Ureter (tissue), 1 donor: ENCODE measurements around the gene MARCHF9. TPM values are rescaled to one million over a fixed set of nuclear protein-coding genes. Genes with fewer than 3 reads are reported as not detected.

ENCODE experiments used
- DNase-seq: peaks from one replicate; pipeline ENCODE4 v3.0.0-alpha.2; 2020; ENCODE audit warnings: low spot score
- total RNA-seq: library from RNA; stranded (reverse); gene quantifications from one replicate; pipeline ENCODE4 v1.2.4, GENCODE V29; 2023
- donor health status: DM: yes; HTN: yes; CAD: no.

Gene MARCHF9
- total RNA-seq, 1 donor from 2014 or later = 12.1 TPM

DNA sequence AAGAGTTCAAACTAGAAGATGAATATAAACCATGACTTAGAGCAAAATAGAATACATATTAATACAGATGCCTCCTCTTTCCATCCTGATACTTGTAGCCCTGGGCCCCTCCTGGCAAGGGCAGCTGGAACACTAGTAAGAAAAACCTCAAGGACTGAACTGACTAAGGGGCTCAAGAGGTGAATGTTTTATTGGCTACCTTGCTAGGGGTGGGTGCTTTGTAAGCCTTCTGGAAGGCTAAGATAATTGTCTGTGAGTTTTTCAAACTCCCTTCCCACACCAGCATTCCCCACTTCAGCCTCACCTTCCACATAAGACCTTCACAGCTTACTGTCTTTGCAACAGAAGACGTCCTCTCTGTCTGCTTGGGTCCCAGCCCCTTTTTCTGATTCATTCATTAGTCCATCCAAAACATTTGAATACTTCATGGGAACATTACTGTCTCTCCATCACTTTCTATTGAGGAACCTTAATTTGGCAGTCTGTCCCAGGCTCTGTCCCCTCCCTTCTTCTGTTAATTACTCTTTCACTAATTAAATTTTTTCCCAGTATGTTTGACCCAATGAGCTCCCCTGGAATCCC is 1.1 kb upstream of the MARCHF9 start:
- DNase-seq = no peak

DNA sequence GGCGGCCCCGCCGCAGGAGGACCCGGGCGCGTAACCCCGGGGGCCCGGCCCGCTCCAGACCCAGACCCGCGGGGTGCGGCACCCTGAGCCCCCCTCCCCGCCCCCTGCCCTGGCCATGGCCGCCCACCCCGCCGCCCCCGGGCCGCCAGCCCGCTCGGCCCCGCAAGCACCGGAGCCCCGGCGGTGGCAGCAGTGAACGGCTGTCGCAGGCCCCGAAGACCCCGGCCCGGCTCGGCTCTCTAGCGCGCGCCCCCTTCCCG is 221 bp downstream of the MARCHF9 start:
- no peak for DNase-seq

DNA sequence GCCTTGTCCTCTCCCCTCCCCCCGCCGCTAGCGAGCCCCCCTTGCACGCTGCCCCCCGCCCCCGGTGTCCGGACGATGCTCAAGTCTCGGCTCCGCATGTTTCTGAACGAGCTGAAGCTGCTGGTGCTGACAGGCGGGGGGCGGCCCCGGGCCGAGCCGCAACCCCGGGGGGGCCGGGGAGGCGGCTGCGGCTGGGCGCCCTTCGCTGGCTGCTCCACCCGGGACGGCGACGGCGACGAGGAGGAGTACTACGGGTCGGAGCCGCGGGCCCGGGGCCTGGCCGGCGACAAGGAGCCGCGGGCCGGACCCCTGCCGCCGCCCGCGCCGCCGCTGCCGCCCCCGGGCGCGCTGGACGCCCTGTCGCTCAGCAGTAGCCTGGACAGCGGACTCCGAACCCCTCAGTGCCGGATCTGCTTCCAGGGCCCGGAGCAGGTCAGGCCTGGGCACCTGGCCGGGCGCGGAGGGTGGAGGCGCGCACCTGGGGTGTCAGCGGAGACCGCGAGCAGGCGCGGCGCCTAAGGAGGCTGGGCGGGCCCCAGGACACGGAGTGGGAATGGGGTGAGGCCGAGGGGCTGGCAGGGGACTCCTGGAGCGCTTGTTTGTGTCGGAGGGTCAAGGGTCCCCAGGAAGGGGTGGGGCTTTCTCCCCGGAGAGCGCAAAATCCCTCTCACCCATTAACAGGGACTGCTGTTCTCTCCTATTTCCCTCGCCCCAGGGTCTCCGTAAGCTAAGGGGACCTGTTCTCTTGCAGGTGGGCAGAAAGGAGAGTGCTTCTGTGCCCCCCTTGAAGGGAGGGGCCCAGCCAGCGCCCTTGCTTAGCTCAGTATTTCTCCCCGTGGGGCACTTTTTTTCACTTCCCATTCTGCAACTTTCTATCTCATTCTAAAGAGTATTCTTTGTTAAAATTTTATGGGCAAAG is 810 bp downstream of the MARCHF9 start:
- no peak for DNase-seq

DNA sequence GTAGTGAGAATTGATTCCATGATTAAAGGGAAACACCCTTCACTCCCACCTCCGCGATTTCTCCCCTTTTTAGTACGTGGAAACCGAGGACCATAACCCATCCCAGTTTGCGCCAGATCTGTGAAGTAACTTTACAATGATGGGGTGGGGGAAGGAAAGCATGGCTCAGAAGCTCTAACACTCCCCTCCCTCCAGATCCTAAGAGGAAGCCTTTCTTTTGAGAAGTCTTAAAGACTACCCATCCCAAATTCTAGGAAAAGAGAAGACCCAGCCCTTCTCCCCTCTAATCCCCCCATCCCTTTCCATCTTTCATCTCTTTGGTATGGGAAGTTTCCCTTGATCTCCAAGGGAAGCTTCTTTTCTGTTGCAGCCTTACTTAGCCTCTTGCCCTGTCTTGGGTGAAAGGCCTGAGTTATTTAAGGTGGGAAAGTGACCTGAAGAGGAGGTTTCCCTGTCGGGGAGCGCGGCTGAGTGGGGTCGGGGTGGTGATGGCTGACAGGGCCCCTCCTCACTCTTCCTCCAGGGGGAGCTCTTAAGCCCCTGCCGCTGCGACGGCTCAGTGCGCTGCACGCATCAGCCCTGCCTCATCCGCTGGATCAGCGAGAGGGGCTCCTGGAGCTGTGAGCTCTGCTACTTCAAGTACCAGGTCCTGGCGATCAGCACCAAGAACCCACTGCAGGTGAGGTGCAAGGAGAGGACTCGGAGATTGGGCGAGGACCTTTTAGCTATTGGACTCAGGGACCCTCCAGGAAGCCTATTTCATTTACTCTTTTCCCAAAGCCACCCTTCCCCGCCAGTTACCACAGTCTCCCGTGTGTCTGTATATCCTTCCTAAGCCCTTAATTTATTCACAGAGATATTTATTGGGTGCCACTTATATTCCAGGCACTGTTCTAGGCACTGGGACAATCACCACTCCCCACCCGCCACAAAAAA is 1.8 kb downstream of the MARCHF9 start:
- DNase-seq = no peak

DNA sequence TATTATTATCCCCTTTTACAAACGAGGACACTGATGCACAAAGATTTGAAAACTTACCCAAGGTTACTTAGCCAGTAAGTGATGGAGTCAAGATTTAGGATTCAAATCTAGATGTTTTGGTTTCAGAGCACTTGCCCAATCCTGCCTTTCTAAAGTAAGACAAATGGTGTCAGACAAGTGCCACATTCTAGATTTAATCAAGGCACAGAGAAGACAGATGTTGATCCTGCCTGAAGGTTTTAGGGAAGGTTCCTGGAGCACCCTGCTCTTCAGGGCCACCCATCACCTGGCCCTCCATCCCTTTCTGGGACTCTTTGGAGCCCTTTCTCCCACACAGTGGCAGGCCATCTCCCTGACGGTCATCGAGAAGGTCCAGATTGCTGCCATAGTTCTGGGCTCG is 2.9 kb downstream of the MARCHF9 start:
- no peak for DNase-seq

DNA sequence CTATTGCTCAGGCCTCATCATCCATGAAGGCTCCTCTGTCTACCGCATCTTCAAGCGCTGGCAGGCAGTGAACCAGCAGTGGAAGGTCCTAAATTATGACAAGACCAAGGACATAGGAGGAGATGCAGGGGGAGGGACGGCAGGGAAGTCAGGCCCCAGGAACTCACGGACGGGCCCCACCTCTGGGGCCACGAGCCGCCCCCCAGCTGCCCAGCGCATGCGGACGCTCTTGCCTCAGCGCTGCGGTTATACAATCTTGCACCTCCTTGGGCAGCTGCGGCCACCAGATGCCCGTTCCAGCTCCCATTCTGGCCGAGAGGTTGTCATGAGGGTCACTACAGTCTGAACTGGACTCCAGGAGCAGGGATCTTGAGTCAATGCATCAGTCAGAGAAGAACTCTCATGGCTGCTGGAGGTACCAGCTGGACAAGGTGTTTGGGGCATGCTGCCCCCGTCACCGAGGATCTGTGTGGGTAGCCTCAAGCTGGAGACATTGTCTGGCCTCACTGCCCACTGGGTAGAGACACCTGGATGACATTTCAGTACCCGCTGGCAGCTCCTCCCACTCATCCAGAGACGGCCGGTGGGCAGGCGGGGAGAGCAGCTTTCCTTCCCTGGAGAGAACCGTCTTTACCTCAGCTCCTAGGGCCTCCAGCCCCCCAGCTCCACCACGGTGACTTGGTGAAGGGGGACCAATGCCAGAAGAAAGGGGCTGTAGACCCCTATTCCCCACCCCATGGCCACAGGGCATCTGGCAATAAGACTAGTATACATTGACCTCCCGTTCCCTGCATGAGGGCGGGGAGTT is 3.9 kb downstream of the MARCHF9 start:
- no peak for DNase-seq

DNA sequence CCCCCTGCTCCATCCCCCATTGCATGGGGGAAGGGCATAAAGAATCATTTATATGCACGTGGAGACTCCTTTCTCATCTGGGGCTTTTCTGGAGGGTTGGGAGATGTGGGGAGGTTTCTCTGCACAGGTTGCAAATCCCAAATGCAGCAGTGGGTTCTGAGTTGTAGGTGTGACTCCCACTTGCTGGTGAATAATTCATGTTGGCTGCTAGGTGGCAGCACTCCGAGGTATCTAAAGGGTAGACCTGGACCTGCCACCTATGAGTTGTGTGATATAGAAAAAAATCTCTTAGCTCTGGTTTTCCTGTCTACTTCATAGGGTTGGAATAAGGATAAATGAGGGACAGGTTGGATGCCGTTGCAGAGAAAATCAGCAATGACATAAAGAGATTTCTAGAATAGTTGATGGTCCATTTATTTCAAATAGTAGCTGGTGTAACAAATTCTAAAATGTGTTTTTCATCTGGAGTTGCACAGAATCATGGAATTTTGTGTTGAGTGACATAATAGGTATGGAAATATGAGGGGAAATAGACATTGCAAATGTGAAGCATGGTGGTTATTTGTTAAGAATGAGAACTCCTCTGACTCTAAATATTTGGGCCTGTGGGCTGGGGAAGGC is 4.6 kb downstream of the MARCHF9 start:
- DNase-seq = no peak

DNA sequence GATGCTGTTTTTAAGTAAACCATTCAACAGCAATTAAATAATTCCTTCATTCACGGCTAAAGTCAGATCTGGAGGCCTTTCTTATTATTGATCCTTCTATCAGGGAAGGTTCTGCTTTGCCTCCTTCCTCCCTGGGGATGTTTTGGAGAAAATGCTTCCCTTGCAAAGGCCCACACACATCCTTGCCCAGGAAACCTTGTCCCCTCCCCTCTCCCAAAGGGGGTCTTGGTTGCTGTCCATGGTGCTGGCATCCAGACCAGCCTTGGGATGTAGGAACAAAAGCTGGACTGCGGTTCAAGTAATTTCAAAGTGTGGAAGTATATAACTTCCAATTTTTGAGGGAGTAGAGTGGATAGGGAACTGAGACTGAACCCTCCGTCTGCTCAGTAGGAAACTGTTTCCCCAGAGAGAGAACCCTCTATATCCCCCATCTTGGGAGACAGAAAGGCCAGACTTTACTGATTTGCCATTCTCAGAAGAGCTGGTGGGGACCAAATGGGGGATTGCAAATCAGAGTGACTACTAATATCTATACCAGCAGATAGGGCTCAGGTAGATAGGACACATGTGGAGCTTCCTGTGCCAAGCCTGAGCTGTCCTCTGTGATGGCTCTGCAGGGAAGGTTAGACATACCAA is 5.6 kb downstream of the MARCHF9 start:
- DNase-seq = no peak

DNA sequence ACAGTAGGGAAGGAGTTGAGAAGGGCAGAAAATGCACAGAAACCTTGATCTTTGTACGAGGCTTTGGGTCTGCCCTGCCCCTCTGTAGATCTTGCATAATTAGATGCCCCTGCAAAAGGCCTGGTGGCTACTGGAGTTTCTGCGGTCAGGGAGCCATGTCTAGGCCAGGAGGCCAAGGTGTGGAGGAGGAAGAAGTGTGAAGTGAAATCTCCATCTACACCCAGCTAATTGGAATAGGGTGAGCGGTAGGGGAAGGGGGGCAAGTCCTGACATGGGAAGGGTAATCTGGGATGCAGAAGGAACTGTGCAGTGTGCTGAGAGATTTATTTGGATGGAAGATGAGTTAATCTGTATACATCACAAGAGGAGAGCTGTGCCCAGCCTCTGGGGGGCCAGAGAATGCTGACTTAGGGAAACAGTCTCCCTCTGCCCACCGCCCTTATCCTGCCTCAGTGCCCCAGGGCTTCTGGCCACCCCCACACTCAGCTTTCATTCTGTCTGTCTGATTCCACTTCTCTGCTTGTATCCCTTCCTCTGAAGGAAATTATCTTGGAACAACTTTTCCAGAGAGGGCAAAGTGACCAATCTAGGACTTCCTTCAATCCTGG is 6.6 kb downstream of the MARCHF9 start:
- no peak for DNase-seq

DNA sequence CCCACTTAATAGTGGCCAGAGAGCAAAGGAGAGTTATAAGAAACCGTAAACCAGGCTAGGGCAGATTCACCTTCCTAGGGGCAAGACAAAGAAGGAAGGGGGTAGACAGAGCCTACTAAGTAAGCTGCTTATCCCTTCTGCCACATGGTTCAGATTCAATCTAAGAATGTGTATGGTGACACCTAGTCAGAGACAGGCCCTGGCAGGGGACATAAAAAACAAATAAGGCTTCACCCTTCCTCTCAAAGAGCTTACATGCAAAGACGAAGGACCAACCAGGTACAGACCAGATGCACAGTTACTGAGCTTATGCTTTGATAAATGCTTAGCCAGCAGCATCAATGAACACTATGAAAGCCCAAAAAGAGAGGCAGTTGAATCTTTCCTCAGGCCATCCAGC is 7.6 kb downstream of the MARCHF9 start:
- no peak for DNase-seq

DNA sequence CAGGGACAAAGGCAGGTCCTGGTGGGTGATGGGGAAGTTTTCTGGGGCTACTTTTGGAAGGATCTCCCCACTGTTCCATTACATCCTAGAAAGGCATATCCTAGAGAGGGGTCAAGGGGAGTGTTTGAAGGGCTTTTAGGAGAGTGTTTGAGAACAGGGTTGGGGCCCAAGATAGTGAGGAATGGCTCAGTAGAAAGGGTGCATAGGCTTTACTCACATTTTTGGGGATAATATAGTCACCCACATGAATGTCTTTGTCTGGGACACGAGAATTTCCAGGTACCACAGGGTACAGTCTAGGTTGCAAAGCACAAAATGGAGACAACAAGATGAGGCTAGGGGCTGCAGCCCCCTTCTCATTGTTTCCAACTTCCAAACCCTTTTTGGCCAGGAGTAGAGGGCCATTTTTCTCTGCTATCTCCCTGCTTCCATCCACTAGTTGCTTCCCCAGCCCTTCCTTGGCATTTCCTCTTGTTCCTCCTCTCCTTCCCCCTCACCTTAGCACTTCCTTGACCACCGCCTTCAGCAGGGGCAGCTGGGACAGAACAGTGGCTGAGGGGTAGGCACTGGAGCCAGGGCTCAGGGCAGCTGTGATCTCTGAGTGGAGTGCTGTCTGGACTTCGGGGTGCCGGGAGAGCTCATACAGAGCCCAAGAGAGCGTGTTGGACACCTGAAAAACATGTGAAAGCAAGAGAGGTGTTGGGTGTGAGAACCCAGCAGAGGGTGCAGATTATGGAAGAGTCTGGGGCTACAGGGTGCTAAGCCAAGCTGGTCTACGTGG is 9.2 kb downstream of the MARCHF9 start:
- DNase-seq = no peak

DNA sequence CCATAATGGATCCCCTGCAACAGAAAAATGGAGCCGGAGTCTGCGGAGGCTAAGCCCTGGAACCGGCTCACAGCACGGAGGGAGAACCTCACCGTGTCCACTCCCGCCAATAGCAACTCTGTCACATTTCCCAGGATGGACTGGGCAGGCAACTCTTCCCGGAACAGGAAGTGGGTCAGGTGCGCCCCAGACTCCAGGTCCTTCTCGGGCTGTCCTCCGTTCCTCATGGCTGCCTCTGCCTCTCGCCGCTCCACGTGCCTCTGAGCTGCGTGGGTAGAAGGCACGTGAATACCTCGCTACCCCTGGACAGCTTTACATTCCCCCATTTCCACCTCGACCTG is 9.7 kb downstream of the MARCHF9 start:
- DNase-seq = no peak

DNA sequence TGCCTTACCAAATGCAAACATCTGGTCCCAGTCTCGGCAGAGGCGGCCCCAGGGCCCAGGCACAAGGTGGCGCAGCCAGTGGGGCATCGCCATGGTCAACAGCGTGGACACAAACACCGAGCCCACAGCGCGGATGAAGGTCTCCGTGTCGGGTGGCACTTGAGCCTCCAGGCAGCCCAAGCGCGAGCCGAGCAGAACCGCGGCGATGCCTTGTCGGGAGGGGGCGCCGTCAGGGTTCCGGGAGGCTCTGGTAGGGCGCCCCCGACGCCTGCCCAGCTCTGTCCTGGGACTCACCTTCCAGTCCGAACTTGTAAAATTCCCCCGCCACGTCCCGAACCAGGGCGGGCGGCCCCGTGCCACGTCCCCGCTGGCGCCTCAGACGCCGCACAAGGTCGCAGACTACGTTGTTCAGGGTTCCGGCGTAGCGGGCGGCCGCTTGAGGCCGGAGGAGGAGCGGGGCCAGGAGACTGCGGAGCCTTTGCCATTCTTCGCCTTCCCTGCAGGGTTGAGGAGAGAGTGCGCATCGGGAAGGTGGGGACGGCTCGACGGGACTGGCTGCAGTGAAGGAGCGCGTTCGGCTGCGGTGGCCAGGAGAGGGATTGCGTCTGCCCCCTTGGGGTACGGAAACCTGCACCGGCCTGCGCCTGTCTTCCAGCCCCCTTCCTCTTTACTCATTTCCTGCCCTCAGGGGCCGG is 10.2 kb downstream of the MARCHF9 start:
- no peak for DNase-seq

DNA sequence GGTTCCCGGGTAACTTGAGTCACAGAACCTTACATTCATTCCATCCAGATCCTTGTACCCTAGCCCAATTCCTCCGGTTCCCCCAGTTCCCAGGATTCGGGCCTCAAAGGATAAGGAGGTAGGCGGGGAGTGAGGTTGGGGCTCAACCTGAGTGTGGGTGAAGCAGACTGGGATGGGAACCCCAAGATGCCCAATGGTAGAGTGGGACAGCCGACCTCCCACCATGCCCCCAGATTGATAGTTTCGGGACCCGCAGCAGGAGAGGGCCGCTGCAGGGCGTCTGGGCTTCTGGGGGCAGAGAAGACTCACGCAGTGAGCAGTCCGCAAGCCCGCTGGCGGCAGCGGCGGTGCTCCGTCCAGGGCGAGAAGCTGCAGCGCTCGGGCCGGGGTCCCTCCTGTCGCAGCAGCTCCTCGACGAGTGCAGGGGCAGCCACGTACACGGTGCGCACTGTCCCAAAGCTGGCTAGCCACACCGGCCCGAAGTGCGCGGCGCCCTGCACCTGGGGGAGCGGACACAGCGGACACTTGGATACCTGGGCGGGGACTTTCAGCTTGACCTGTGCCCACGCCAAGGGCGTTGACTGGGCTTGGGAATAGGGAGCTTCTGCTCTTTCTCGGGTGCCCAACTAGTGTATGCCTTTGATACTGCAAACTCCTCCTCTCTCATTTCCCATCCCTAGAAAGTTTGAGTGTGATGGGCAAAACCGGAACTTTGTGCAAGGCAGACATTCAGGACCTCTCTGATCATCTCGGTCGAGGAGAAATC is 11.0 kb downstream of the MARCHF9 start:
- no peak for DNase-seq

DNA sequence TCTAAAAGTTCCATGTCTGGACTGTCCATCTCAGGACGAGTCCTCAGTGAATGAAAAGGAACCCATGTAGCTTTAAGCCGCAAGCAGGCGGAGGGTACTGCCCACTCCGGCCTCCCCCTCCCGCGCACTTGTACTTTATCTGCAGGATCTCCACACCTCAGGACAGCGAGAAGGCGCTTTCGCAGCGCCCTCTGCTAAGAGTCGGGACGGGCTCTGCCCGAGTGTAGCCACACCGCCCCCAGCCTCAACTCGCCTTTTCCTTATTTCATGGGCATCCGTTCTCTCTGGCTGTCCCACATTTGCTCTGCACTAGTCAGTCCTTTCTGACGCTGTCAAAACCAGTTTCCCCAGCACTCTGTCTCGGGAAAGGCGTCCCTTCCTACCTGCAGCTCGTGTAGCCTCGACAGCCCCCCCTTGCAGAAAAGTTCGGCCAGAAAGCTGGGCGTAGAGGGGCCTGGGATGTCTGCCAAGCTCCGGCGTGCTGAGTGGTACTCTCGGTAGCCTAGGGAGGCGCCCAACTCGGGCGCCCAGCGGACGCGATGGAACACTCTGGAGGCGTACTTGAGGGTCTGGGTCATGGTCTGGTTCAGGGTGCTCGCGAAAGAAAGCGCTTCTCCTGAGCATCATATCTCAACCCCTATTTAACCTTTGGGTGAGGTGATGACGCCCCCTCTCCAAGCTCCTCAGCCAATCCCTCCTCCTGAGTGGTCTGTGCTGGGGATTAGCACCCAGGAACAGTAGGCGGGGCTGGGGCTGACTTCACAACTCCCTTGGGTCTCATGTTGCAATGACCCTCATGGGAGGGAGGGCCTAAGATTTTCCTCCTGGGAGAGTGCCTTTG is 11.8 kb downstream of the MARCHF9 start, which contains the start of gene CYP27B1:
Gene CYP27B1 (minus strand): TSS at position 615 of the 841 bp plus-strand sequence. CDS start 37 bp downstream, at position 578.
- no peak for DNase-seq

DNA sequence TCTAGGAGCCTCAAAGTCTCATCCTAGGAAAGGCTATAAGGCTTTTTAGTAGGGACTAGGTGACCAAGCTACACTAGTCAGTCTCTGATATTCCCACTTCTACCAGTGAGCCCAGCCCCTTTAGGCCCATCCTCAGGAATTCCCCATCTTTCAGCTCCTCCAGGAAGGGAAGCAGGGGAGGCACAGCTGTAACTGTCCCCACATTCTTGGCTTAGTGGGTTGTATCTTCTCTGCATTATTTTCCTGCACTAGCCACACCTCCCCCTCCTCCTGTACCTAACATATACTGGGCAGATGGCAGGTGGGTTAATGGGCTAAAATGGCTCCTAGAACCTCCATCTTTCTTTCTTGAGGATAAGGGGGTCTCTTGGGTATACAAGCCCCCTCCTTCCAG is 12.4 kb downstream of the MARCHF9 start:
- DNase-seq = no peak

DNA sequence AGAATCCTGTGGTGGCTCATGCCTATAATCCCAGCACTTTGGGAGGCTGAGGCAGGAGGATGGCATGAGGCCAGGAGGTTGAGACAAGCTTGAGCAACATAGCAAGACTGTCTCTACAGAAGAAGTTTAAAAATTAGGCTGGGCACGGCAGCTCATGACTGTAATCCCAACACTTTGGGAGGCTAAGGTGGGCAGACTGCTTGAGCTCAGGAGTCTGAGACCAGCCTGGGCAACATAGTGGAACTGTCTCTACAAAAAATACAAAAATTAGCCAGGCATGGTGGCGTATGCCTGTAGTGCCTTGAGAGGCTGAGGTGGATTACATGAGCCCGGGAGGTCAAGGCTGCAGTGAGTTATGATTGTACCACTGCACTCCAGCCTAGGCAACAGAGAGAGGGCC is 13.0 kb downstream of the MARCHF9 start:
- no peak for DNase-seq
